LoVo (cell line): ENCODE measurements around the gene COMT.
"Not testable (repeated sequence)": the region's sequence is repeated elsewhere in the genome, so short reads cannot be mapped to it uniquely, and the experiment has no call there.

Source experiments
- DNase-seq: peaks from one replicate; pipeline ENCODE4 v3.0.0-alpha.2; 2016; ENCODE audit warnings: low spot score

Gene COMT

DNA sequence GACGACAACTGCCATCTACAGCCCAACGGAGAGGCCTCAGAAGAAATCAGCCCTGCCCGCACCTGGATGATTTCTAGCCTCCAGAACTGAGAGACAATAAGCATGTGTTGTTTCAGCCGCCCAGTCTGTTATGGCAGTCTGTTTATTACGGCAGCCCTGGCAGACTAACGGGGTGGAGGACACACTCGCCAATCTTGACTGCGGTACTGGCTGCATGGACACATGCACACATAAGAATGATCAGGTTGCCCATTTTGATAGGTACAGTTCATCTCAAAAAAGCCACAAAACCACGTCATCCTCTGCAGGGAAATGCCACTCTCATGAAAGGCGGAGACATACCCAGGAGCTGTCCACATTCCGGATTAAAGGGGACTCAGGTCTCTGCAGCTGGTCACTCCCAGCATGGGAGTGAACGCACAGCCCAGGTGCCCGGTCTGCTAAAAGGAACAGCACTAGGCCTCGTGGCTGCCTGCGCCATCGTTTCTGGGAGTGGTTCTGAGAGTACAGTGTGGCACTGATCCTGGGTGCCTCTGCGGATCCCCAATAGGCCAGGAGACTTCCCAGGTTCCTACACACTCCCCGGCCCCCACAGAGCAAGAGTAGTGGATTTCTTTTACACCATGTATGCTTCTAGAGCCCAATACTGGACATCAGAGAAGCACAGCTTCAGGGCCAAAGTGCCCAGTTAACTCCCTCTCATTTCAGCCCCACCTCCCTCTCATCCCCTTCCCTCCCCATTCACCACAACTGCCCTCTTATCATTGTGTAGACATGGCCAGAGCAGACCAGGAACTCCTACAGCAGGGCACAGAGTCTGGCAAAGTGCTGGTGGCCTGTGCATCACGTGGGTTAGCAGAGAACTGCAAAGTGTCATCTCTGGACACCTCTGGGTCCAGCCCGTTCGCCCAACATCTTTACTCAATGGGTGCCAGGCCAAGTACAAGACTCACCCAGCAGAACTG is 11.7 kb upstream of the COMT start:
- no peak for DNase-seq

DNA sequence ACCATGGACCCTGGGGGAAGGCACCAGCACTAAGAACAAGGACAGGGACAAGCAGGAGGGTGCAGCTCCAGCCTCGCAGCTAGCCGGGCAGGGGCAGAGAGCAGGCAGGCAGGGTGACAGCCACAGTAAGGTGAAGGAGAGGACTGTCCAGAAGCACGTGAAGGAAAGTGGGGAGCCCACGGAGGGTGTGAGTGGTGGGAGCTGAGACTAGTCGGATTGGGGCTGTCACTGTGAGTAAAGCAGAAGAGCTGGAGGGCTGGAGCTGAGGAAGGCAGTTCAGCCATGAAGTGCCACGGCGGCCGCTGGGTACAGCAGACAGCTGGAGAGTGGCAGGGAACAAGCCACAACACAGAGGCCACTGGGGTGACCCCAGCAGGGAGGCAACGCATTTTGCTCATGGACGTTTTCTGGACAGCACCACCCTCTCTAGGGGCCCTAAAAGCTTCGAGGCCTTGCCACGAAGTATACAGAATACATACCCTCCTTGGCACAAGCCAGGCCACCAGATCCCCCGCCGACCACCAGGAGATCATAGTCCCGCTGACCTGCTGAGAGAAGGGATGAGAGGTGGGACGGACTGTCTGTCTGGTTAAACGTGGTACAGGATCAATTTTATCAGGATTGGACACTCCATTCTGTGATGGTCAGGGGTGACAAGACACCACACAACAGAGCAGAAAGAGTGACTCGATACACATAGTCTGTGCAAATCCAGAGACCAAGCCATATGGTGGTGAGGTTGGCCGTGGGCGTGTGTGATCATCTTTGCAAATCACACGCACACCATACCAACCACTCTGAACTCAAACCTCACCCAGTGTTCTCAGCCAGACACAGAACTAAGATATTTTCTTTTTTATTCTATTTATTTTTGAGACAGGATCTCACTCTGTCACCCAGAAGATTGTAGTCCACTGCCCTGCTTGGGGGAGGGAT is 10.8 kb upstream of the COMT start:
- DNase-seq: no peak

- no peak for DNase-seq
These were observed 10.1 kb upstream of the COMT start for GRCh38 chr22:19931514-19931913.

DNA sequence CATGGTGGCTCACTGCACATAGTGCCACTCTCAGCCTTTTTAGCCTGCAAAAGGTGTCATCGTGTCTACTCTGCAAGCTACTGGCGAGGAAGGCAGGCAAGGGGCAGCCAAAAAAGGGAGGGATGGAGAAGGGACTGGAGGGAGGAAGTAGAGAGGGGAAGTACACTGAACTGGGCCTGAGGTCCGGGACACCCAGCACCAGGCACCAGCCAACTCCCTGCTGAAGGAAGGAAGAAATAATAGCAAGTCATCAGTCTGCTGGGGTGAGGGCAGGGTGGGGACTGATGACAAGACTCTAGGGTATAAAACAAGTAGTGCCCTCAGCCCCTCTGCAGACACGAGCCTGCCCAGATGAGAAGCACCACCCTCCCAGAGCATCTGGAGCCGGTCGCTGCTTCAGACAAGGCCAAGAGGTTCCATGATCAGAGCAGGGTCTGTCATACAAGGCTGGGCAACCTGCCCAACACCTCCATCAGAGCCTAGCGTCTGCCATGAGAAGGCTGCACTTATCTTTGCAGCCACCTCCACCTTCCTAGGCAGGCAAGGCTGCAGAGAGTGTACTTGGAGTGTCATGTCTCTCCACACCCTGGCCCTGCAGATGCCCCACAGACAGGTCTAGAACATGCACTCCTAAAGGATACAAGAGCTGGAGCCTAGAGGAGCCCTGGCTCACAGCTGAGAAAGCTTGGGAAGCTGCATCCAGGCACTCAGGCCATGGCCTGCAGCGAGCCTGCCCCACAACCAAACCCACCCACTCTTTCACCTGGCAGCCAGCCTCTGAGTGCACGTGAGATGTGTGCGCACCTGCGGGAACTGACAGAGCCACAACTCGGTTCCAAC is 9.0 kb upstream of the COMT start:
- no peak for DNase-seq

GRCh38 chr22:19933341-19934241 is 8.0 kb upstream of the COMT start:
- DNase-seq: no peak

GRCh38 chr22:19935123-19935718 is 6.4 kb upstream of the COMT start:
- not testable (repeated sequence) for DNase-seq

DNA sequence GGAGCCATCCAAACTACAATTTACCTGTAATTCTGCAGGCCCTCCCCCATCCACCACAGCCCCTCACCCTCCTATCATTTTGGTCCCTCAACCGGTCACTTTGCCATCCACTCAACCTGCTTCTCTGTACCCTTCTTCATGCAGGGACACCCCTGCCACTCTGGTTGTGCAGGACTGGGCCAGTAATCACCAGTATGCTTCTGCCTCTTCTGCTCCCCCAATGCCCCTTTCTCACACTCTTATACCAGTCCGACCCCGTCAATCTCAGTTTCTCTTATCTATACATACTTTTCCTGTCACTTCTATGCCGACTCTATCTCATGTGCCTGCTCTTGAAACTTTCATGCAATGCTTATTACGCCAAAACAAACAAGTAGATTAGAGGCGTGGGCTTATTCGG is 5.1 kb upstream of the COMT start:
- no peak for DNase-seq

GRCh38 chr22:19937616-19938473 is 3.7 kb upstream of the COMT start:
- no peak for DNase-seq

DNA sequence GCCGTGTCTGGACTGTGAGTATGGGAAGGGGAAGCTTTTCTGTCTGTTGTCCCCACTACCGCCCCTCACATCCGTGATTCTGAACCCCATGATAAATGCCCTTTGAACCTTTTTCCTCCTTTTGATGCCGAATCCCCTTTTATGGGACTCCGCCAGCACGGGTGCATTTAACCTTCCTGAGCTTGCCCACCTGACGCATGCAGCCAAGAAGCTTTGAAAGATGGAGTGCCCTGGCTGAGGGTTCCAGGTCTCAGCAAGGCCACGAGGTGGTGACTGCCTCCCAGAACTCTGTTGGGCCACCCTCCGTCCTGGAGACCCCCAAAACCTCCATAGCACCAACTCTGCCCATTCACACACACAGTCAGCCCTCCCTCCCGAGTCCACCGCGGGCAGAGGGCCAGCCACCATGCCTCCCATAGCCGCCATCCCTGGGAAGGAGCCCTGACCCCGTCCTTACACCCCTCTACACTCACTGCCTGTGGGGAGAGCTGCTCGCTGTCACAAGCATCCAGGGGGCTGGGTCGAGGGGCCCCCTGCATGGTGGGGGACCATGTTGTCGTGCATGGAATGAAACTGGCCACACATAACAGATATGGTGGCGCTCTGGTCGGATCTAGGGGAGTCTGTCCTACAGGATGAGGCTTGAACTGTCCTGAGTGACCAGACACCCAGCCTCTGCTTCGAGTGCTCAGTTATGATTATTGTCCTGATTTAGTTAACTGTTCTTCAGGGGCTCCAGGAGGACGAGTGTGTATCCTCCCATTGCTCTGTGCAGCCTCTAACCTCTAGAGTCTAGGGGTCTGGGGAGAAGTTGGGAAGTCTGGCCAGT is 822 bp upstream of the COMT start:
- DNase-seq: no peak

GRCh38 chr22:19942157-19943081 is 847 bp downstream of the COMT start:
- DNase-seq: no peak

- peak; percentile 41 for DNase-seq
These were observed 1.8 kb downstream of the COMT start for GRCh38 chr22:19943082-19944026.

GRCh38 chr22:19948057-19948760 is 6.6 kb downstream of the COMT start:
- no peak for DNase-seq

DNA sequence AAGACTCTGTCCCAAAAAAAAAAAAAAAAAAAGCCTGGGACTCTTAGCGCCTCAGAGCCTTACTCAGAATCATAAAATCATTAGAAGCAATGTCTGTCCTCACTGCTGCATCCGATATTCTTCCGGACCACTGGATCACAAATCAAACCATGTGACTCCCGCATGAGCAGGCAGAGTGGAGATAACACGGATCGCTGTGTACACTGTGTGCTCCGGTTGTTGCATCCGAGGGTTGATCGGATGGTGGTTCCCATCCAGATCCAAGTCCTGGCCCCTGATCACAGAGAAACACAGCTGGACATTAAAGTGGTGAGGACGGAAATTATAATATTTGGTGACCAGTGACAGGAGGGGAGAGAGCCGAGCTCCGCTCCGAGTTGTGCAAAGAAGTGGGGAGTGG is 9.8 kb downstream of the COMT start:
- DNase-seq: no peak

- no peak for DNase-seq
These were observed 13.9 kb downstream of the COMT start for GRCh38 chr22:19955241-19956128.

- no peak for DNase-seq
These were observed 15.9 kb downstream of the COMT start for GRCh38 chr22:19957445-19957844.
